AG09309 (cell line): ENCODE results near the gene TNFRSF12A.
A peak's percentile ranks its signal among the peaks of the same experiment; 100 is the strongest.

Experiments used
- DNase-seq: peaks from one replicate; pipeline ENCODE4 v3.0.0-alpha.2; 2010; ENCODE audit warnings: low read depth
- H3K4me3 ChIP-seq: 2 replicates; pipeline ENCODE4 v1.5.1; 2011; ENCODE audit warnings: mild to moderate bottlenecking, low read depth, low read length, moderate library complexity; ENCODE audit not compliant: control insufficient read depth
- CTCF ChIP-seq: IDR thresholded peaks from 2 replicates; pipeline ENCODE4 v1.5.1; 2011; ENCODE audit warnings: mild to moderate bottlenecking, low read depth, low read length, inconsistent platforms; ENCODE audit not compliant: insufficient read depth, control insufficient read depth; ENCODE audit errors: missing control alignments

The TNFRSF12A gene

GRCh38 chr16:3036726-3037315 is 16.7 kb downstream of the TNFRSF12A start, which contains the start of gene BICDL2:
TSS of gene BICDL2 (minus strand) at chr16:3036944. CDS start at chr16:3035496, 1,448 bp downstream.
- no peak within 1 kb of the TSS for H3K4me3 ChIP-seq
- DNase-seq: no peak
- TF ChIP-seq CTCF: no peak

DNA sequence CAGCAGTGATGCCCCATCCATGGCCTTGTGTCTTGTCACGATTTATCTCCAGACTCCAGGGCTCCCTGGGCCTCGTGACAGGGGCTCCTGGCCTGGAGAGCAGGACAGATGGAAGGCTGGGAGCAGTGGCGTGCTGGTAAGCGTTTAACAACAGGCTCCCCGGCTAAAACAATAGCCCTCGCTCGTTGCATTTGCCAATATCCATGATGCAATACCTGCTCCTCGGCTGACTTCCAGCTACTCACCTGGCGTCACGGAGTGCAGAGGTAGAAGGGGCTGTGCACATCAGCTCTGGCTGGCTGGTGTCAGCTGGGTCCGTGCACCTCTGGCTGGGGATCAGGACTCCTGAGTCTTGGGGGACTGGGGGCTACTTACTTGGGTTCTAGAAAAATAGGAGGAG is 18.1 kb downstream of the TNFRSF12A start:
- TF ChIP-seq CTCF: no peak
- H3K4me3 ChIP-seq: no peak overlapping the region
- no peak for DNase-seq

DNA sequence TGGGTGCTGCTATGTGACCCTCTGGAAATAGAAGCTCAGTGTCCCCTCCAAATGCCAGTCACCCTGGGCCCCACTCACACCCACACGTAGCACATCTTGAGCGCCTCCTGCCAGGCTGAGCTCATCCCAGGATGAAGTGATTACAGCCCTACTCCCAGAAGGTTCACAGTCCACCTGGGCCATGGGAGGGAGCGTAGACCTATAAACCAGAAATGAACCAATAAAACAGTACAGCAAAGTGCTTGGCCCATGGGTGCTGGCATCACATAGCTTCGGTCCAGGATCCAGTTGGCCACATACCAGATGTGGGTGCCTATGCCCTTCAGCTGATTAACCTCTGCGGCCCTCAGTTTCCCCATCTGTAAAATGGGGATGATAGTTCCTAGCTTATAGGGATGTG is 18.7 kb downstream of the TNFRSF12A start:
- TF ChIP-seq CTCF: no peak

DNA sequence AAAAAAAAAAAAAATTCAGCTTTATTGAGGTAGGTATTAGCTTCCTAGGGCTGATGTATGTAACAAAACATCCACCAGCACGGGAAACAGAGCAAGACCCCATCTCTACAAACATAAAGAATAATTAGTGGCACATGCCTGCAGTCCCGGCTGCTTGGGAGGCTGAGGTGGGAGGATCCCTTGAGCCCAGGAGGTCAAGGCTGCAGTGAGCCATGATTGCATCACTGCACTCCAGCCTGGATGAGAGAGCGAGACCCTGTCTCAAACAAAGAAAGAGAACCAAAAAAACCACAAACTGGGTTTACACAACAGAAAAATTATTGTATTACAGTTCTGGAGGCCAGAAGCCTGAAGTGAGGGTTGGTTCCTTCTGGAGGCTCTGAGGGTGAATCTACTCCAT is 22.2 kb downstream of the TNFRSF12A start:
- no peak for DNase-seq
- TF ChIP-seq CTCF: no peak
- no peak overlapping the region for H3K4me3 ChIP-seq

More for the DNA sequence above, 18.7 kb downstream of the TNFRSF12A start:
- H3K4me3 ChIP-seq: no peak overlapping the region
- DNase-seq: no peak

- H3K4me3 ChIP-seq: no peak overlapping the region
- TF ChIP-seq CTCF: no peak
- DNase-seq: no peak
Measured at GRCh38 chr16:3044708-3045107, 24.5 kb downstream of the TNFRSF12A start.

DNA sequence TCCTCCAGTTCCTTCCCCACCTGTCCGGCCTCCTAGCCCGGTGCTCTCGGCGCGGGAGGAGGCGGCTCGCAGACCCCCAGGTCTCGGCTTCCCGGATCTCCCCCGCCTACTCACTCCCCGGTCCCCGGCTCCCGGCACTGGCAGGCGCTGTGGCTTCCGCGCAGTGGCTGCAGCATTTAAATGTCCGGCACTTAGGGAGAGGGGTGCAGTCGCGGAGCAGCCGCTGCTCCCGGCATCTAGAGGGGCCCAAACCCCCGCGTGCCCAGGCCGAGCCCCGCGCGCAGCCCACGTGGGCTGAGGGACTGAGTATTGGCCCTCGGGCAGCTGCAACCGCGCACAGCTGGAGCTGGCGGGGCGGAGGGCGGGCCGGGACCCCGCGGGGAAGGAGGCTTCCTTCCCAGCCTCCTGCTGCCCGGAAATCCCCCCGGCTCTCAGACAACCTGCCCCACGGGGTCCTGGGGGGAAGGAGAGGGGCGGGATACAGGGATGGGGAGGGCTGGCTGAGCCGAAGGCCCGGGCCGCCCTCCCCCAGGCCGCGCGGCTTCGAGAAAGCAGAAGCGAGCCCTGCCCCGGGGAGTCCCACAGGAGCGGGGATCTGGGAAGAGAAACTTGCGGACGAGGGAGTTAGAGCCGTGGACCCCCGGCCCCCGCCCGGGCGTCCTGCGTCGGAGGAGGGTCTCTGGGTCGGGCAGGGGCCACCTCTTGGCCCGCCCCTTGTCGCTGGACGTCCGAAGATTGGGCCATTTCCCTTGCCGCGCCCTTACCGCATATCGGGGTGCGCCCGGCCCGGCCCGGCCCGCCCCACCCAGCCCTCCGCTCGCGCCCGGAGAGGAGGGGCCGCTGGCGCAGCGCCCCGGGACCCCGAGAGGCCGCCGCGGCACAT is 25.8 kb downstream of the TNFRSF12A start, which contains the start of gene MMP25:
TSS of gene MMP25 (plus strand) at position 804 of the 883 bp plus-strand sequence. CDS start 357 bp downstream, outside the sequence.
- TF ChIP-seq CTCF: no peak
- DNase-seq: no peak
- peak within 1 kb of the TSS; percentile 50 for H3K4me3 ChIP-seq
